ENCODE data around the gene CPT2.
"Not testable (repeated sequence)": the region's sequence is repeated elsewhere in the genome, so short reads cannot be mapped to it uniquely, and the experiment has no call there.

The CPT2 gene

DNA sequence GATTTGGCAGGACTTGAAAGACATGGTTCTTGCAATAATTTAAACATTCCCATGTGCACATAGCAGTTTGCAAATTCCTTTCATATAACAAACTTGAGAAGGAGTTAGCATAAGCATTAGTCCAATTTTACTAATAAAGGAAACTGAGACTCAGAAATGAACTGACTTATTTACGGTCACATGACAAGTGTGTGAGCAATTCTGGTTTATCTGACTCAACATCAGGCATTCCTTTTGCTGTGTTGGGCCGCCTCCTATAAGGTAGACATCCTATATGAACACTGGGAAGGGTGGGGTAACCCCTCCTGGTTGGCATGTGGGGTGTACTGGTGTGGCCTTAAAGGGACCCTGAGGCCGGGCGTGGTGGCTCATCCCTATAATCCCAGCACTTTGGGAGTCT is 8.5 kb upstream of the CPT2 start:
- no peak overlapping the region for H3K4me3 Mint-ChIP-seq
- H3K36me3 Mint-ChIP-seq (ENCODE audit: insufficient read depth): no peaks in the 10 kb centered on the region
- H3K27ac Mint-ChIP-seq: no peak overlapping the region
- H3K9me3 Mint-ChIP-seq: no peaks in the 10 kb centered on the region
- H3K27me3 Mint-ChIP-seq: peaks cover 0 to 4% of the 10 kb centered on the region in 2 donors
- ATAC-seq (replicated peaks) (no peak), DNase-seq (no peak)
- no peaks in the 10 kb centered on the region for H3K4me1 Mint-ChIP-seq (ENCODE audit: low read depth in 2 of 2)

DNA sequence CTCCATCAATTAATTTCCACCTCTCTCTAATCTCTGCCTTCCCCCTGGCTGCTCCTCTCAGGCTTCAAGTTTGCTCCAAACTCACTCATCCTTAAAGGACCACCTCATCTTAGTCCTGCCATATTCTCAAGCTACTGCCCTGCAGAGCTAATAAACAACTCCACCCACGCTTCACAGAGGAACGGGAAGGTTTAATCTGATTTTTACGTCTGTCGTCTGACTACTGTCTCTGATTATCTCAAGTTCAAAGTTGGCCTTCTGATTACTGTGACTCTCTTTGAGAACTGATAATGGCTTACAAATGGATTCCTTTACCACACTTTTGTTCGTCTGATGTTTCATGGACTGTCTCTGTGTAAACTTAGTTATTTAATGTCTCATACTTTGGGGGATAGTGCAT is 7.6 kb upstream of the CPT2 start:
- no peak for DNase-seq
- Mint-ChIP-seq H3K36me3 (ENCODE audit: insufficient read depth) (no peaks in the 10 kb centered on the region), H3K4me3 (no peak overlapping the region), H3K27ac (no peak overlapping the region), H3K4me1 (ENCODE audit: low read depth in 2 of 2) (no peaks in the 10 kb centered on the region), H3K9me3 (no peaks in the 10 kb centered on the region), H3K27me3 (peaks cover 0 to 4% of the 10 kb centered on the region in 2 donors)
- no peak for ATAC-seq (replicated peaks)

DNA sequence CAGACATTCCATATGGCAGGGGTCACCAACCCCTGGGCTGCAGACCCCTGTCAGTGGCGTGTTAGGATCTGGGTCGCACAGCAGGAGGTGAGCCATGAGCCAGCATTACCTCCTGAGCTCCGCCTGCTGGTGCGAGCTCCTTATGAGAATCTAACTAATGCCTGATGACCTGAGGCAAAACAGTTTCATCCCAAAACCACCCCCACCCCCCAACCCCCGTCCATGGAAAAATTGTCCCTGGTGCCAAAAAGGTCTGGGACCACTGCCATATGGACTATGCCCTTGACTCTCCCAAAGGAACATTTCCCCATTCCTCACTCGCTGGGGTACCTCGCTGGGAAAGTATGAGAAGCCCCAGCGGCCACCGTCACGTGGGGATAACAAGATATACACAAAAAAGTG is 6.4 kb upstream of the CPT2 start:
- ATAC-seq (replicated peaks): no peak
- no peak for DNase-seq
- H3K4me1 Mint-ChIP-seq (ENCODE audit: low read depth in 2 of 2): no peaks in the 10 kb centered on the region
- H3K36me3 Mint-ChIP-seq (ENCODE audit: insufficient read depth): no peaks in the 10 kb centered on the region
- H3K27ac Mint-ChIP-seq: no peak overlapping the region
- H3K4me3 Mint-ChIP-seq: no peak overlapping the region
- peaks cover 0 to 4% of the 10 kb centered on the region in 2 donors for H3K27me3 Mint-ChIP-seq
- no peaks in the 10 kb centered on the region for H3K9me3 Mint-ChIP-seq

DNA sequence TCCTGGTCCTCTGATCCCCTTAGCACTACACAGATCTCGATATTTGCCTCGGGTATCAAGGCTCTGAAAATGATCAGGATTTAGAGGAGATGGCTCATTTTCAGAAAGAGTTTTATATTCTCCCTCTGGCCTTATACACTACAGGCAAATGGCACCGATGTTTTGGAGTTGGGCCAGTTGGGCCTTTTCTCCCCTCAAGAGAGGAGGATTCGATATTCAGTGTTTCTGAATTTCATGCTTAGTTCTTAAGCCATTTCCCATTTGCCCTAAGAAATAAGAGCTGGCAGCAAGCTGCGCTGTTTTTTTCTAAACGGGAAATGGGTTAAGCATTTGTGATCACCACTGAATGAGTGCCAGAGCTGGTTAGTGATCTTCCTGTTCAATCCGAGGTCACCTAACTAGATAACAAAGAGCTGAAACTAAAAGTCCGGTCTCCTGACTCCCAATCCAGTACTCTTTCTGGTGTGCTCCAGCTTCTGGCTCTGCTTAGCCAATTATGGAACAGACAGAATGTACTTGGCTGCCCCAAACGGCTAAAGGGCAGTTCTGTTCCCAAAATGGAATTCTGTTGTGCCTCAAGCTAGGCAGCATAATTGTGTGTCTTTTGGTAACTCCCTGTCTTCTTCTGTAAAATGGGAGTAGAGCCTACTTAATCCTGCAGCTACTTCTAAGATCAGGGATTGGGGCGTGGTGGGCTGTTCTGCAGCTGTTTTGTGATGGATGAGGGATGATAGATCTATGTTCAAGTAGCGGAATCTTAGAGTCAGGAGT is 1.2 kb upstream of the CPT2 start:
- Mint-ChIP-seq H3K9me3 (no peaks in the 10 kb centered on the region), H3K36me3 (ENCODE audit: insufficient read depth) (peaks cover 13% of the 10 kb centered on the region), H3K27ac (peak overlapping the region; percentile 96 to 99), H3K4me3 (peak overlapping the region; percentile 81 to 82), H3K27me3 (no peaks in the 10 kb centered on the region), H3K4me1 (ENCODE audit: low read depth in 2 of 2) (peaks cover 18 to 19% of the 10 kb centered on the region in 2 donors)
- ATAC-seq (replicated peaks) (no peak), DNase-seq (no peak)

DNA sequence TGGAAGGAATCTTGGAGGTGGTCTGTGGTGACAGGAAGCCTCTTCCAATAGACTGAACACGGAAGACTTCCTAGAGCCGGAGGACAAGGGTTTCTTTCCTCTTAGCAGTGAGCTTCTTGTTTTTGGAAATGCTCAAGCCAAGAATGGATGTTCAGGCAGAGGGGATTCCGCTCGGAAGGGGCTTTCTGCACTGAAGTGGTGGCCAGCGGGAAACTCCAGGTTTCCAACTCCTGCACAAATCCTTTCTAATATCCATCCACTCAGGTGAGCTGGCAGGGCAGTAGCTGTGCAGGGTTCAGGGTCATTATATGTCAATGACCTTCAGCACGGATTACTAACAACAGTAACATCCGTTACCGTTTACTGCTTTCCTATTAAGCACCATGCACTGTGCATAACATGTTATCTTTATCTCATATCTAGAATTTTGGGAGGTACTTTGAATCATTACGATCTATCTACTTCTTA is 573 bp upstream of the CPT2 start:
- H3K4me3 Mint-ChIP-seq: peak overlapping the region; percentile 81 to 82
- no peaks in the 10 kb centered on the region for H3K27me3 Mint-ChIP-seq
- H3K36me3 Mint-ChIP-seq (ENCODE audit: insufficient read depth): peaks cover 16% of the 10 kb centered on the region
- DNase-seq: no peak
- peak overlapping the region; percentile 96 to 99 for H3K27ac Mint-ChIP-seq
- H3K4me1 Mint-ChIP-seq (ENCODE audit: low read depth in 2 of 2): peaks cover 18 to 19% of the 10 kb centered on the region in 2 donors
- H3K9me3 Mint-ChIP-seq: no peaks in the 10 kb centered on the region
- peak; percentile 16 for ATAC-seq (replicated peaks)

DNA sequence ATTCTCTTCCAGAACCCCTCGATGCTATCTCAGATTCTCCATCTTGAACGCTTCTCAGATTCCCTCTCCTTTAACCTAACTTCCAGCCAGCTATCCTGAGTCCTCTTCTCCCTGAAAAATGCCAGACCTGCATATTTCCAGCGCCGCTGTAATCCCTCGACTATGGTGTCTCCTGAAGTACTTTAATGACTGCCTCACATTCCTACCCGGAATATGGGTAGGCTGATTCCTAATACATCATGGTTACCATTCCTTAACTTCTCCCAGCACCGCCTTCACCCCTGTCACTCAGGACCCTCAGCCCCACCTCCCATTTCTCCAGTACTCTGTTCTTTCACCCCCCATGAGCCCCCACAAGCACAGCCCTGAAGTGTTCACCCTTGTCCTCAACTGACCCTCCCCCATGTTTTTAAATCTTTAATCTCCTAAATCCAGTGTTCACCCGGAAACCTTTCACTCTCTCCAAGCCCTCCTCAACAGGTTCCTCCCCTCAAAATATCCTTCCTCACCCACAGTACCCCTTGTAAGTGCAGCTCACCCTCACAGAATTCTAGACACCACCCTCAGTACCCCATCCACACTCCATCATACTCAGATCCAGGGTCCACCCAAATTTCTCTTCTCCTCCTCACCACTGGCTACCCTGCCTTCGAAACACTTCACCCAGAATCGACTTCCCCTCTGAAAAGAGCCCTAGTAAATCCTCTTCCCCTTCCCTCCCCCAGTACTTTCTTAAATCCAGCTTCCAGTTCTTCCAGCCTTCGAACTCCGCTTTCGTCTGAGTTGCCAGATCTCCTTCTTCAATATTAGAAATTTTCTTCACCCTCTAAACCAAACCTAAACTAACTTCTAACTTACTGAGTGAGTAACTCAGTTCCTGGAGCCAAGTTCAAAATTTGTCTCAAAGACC is 922 bp downstream of the CPT2 start:
- DNase-seq: no peak
- Mint-ChIP-seq H3K9me3 (no peaks in the 10 kb centered on the region), H3K4me3 (peak overlapping the region; percentile 81 to 82), H3K27me3 (no peaks in the 10 kb centered on the region), H3K27ac (peak overlapping the region; percentile 96 to 99), H3K36me3 (ENCODE audit: insufficient read depth) (peaks cover 18% of the 10 kb centered on the region), H3K4me1 (ENCODE audit: low read depth in 2 of 2) (peaks cover 18 to 19% of the 10 kb centered on the region in 2 donors)
- ATAC-seq (replicated peaks): no peak

DNA sequence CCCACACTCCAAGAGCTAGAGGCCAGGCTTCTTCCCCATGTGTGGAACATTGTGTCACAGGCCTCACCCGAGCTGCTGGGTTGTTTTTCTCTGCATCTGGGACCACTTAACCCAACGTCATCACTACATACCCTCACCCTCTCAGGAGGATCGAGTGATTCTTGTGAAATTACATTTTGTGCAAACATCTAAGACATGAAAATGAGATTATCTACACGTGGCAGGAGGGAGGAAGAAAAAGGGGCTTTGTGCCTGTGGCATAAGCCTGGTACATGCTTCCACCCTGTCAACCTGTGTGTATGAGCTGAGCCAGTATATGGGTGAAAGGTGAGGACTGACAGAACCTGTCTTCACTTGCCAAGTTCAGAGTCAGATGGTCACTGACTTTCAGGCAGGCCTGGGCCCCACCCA is 1.6 kb downstream of the CPT2 start:
- no peaks in the 10 kb centered on the region for H3K9me3 Mint-ChIP-seq
- H3K4me3 Mint-ChIP-seq: peak overlapping the region; percentile 81 to 82
- DNase-seq (no peak), ATAC-seq (replicated peaks) (no peak)
- no peaks in the 10 kb centered on the region for H3K27me3 Mint-ChIP-seq
- H3K4me1 Mint-ChIP-seq (ENCODE audit: low read depth in 2 of 2): peaks cover 18 to 19% of the 10 kb centered on the region in 2 donors
- peaks cover 25% of the 10 kb centered on the region for H3K36me3 Mint-ChIP-seq (ENCODE audit: insufficient read depth)
- peak overlapping the region; percentile 96 to 99 for H3K27ac Mint-ChIP-seq

DNA sequence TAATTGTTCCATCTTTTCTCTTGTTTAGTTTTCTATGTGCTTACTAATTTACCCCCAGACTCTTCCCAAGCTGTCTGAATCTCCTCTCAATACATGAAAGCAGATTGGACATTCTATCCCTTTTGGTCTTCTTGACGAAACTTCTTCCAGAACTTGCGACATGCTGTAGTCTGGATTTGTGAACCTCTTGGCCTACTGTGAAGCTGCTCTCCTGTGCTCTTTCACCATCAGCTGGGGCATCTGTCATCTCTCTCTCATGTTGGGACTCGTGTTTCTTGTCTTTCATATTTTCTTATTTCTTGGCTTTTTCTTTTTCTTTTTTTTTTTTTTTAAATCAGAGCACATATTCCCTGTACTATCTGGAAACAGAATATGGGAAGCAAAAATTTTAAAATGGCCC is 6.8 kb downstream of the CPT2 start:
- no peak for ATAC-seq (replicated peaks)
- DNase-seq: no peak
- peaks cover 37% of the 10 kb centered on the region for H3K36me3 Mint-ChIP-seq (ENCODE audit: insufficient read depth)
- H3K27me3 Mint-ChIP-seq: no peaks in the 10 kb centered on the region
- peaks cover 0 to 11% of the 10 kb centered on the region in 2 donors for H3K4me1 Mint-ChIP-seq (ENCODE audit: low read depth in 2 of 2)
- H3K27ac Mint-ChIP-seq: peak overlapping the region in 1 of 2 donors; percentile 9
- H3K9me3 Mint-ChIP-seq: peaks cover 3 to 7% of the 10 kb centered on the region in 2 donors
- no peak overlapping the region for H3K4me3 Mint-ChIP-seq

DNA sequence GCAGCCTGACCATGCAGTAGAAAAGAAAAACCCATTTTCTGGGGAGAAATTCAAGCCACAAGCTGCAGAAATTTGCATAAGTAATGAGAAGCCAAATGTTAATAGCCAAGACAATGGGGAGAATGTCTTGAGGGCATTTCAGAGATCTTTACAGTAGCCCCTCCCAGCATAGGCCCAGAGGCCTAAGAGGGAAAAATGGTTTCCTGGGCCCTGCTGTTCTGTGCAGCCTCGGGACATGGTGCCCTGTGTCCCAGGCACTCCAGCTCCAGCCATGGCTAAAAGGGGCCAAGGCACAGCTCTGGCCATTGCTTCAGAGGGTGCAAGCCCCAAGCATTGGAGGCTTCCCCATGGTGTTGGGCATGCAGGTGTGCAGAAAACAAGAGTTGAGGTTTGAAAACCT is 8.9 kb downstream of the CPT2 start:
- not testable (repeated sequence) for H3K9me3 Mint-ChIP-seq; H3K4me3 Mint-ChIP-seq; ATAC-seq (replicated peaks); H3K27me3 Mint-ChIP-seq; DNase-seq
- Mint-ChIP-seq H3K27ac (peak overlapping the region in 1 of 2 donors; percentile 63), H3K36me3 (ENCODE audit: insufficient read depth) (peaks cover 55% of the 10 kb centered on the region), H3K4me1 (ENCODE audit: low read depth in 2 of 2) (peaks cover 0 to 11% of the 10 kb centered on the region in 2 donors)

DNA sequence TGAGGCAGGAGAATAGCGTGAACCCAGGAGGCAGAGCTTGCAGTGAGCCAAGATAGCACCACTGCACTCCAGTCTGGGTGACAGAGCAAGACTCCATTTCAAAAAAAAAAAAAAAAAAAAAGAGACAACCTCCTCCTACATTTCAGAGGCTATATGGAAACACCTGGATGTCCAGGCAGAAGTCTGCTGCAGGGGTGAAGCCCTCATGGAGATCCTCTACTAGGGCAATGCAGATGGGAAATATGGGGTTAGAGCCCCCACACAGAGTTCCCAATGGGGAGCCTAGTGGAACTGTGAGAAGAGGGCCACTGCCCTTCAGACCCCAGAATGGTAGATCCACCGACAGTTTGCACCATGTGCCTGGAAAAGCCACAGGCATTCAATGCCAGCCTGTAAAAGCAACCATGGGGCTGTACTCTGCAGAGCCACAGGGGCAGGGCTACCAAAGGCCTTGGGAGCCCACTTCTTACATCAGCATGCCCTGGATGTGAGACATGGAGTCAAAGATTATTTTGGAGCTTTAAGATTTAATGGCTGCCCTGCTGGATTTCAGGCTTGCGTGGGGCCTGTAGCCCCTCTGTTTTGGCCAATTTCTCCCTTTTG is 9.6 kb downstream of the CPT2 start:
- Mint-ChIP-seq H3K36me3 (ENCODE audit: insufficient read depth) (peaks cover 55% of the 10 kb centered on the region), H3K4me1 (ENCODE audit: low read depth in 2 of 2) (peaks cover 0 to 11% of the 10 kb centered on the region in 2 donors)
- DNase-seq; H3K27me3 Mint-ChIP-seq; H3K27ac Mint-ChIP-seq; H3K4me3 Mint-ChIP-seq; ATAC-seq (replicated peaks); H3K9me3 Mint-ChIP-seq: not testable (repeated sequence)

DNA sequence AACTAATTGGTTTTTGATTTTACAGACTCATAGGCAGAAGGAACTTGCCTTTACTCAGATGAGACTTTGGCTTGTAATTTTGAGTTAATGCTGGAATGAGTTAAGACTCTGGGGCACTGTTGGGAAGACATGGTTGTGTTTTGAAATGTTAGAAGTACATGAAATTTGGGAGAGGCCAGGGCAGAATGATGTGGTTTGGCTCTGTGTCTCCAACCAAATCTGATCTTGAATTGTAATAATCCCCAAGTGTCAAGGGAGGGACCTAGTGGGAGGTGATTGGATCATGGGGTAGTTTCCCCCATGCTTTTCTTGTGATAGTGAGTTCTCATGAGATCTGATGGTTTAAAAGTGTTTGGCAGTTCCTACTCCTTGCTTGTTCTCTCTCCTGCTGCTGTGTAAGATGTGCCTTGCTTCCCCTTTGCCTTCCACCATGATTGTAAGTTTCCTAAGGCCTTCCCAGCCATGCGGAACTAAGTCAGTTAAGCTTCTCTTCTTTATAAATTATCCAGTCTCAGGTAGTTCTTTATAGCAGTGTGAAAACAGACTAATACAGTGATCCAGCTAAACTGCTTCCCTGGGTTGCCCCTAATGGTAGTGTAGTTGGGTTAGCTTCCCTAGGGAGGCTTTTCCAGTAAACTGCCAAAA is 10.2 kb downstream of the CPT2 start:
- no peak overlapping the region for H3K27ac Mint-ChIP-seq
- ATAC-seq (replicated peaks): no peak
- no peak for DNase-seq
- H3K4me3 Mint-ChIP-seq: no peak overlapping the region
- H3K9me3 Mint-ChIP-seq: peaks cover 3 to 7% of the 10 kb centered on the region in 2 donors
- peaks cover 62% of the 10 kb centered on the region for H3K36me3 Mint-ChIP-seq (ENCODE audit: insufficient read depth)
- peaks cover 0 to 11% of the 10 kb centered on the region in 2 donors for H3K4me1 Mint-ChIP-seq (ENCODE audit: low read depth in 2 of 2)
- H3K27me3 Mint-ChIP-seq: no peaks in the 10 kb centered on the region

DNA sequence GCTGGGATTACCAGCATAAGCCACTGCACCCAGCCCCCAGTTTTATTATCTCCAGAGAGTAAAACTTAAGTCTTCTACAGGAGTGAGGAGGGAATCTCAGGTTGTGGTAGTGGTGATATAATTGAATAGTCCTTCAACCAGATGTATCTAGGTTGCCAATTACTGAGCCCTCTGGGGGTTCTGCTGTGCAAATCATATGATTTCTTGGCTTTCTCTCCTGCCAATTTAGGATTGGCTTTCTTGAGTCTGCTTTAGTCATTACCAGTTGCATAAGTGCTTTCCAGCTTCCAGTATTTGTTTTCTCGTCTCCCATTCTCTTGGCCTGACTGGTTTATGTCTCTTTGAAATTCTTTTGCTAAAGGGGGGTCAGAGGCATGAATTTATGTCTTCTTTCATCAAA is 11.1 kb downstream of the CPT2 start:
- ATAC-seq (replicated peaks) (no peak), DNase-seq (no peak)
- Mint-ChIP-seq H3K9me3 (peaks cover 3 to 7% of the 10 kb centered on the region in 2 donors), H3K27me3 (no peaks in the 10 kb centered on the region), H3K4me1 (ENCODE audit: low read depth in 2 of 2) (peaks cover 0 to 11% of the 10 kb centered on the region in 2 donors), H3K27ac (no peak overlapping the region), H3K4me3 (no peak overlapping the region), H3K36me3 (ENCODE audit: insufficient read depth) (peaks cover 60% of the 10 kb centered on the region)

DNA sequence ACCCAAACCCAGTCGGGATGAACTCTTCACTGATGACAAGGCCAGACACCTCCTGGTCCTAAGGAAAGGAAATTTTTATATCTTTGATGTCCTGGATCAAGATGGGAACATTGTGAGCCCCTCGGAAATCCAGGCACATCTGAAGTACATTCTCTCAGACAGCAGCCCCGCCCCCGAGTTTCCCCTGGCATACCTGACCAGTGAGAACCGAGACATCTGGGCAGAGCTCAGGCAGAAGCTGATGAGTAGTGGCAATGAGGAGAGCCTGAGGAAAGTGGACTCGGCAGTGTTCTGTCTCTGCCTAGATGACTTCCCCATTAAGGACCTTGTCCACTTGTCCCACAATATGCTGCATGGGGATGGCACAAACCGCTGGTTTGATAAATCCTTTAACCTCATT is 13.7 kb downstream of the CPT2 start:
- H3K27ac Mint-ChIP-seq: no peak overlapping the region
- H3K27me3 Mint-ChIP-seq: no peaks in the 10 kb centered on the region
- no peak overlapping the region for H3K4me3 Mint-ChIP-seq
- H3K4me1 Mint-ChIP-seq (ENCODE audit: low read depth in 2 of 2): peaks cover 0 to 5% of the 10 kb centered on the region in 2 donors
- ATAC-seq (replicated peaks): no peak
- DNase-seq: no peak
- H3K36me3 Mint-ChIP-seq (ENCODE audit: insufficient read depth): peaks cover 46% of the 10 kb centered on the region
- H3K9me3 Mint-ChIP-seq: peaks cover 3 to 7% of the 10 kb centered on the region in 2 donors

Data from effector memory CD8-positive, alpha-beta T cell (primary cell).